Measurements from ENCODE around the gene NCK2. TPM values are rescaled to one million over a fixed set of nuclear protein-coding genes. Genes with fewer than 3 reads are reported as not detected.

Gene NCK2
- total and polyA plus RNA-seq, 2 experiments from 2014 or later: 72.6 to 100 TPM

DNA sequence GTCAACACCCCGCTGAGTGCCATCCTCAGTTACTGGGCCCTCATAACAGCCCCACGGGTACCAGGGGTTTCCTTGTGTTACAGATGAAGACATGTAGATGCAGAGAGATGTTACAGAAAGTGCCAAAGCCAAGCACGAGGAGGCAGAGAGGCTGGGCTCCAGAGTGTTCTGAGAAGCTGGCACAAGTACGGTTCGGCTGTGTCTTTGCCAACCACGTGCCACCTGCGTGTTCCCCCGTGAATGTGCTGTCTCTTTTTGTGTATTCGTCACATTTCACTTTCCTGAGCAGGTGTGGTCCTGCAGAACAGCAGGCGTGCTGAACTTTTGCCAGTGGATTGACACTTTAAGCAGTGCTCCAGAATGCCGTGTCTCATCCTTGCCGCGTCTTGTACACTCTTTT is 124.6 kb downstream of the NCK2 start:
- H3K36me3 ChIP-seq (replicated peaks; ENCODE audit: insufficient read depth, low read depth): no peaks in the 10 kb centered on the region
- peaks cover 96% of the 10 kb centered on the region for H3K79me2 ChIP-seq

DNA sequence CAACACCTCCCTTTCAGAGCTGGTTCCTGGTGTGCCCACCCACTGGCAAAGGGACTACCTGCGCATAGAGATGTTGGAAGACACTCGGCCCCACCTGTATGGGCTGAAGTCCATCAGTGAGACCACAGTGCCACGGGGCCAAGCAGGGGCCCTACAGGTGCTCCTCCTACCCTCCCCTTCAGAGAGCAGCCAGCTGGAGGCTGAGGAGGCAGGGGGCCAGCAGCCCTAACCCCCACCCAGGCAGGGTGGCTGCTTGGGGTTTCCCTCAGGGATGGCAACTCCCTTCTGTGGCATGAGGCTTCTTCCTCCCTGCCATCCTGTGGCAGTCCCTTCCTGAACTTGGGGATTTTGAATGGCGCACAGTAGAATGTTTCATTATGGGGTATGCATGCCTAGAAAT is 125.3 kb downstream of the NCK2 start:
- Histone ChIP-seq H3K4me3 (no peak overlapping the region), H3K9me3 (ENCODE audit: low read depth) (no peaks in the 10 kb centered on the region), H3K79me2 (peaks cover 98% of the 10 kb centered on the region), H3K36me3 (replicated peaks; ENCODE audit: insufficient read depth, low read depth) (no peaks in the 10 kb centered on the region), H3K4me2 (no peak overlapping the region), H2AFZ (no peak overlapping the region), H3K4me1 (ENCODE audit: insufficient read depth) (peaks cover 25% of the 10 kb centered on the region), H3K9me2 (replicated peaks; ENCODE audit: insufficient read depth) (no peaks in the 10 kb centered on the region), H4K20me1 (ENCODE audit: insufficient read depth, poor library complexity, severe bottlenecking) (peaks cover 58% of the 10 kb centered on the region), H3K27ac (no peak overlapping the region), H3K27me3 (no peaks in the 10 kb centered on the region)
- TF ChIP-seq, protein P1, sequence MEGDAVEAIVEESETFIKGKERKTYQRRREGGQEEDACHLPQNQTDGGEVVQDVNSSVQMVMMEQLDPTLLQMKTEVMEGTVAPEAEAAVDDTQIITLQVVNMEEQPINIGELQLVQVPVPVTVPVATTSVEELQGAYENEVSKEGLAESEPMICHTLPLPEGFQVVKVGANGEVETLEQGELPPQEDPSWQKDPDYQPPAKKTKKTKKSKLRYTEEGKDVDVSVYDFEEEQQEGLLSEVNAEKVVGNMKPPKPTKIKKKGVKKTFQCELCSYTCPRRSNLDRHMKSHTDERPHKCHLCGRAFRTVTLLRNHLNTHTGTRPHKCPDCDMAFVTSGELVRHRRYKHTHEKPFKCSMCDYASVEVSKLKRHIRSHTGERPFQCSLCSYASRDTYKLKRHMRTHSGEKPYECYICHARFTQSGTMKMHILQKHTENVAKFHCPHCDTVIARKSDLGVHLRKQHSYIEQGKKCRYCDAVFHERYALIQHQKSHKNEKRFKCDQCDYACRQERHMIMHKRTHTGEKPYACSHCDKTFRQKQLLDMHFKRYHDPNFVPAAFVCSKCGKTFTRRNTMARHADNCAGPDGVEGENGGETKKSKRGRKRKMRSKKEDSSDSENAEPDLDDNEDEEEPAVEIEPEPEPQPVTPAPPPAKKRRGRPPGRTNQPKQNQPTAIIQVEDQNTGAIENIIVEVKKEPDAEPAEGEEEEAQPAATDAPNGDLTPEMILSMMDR (IDR thresholded peaks at IDR 0.05; ENCODE audit: poor library complexity): no peak
- WGBS (ENCODE audit: low lambda C conversion rate, missing lambda C conversion rate): 93% methylated on average over 4 of the region's 4 CpGs
- DNase-seq (ENCODE audit: low spot score): no peak

More for the DNA sequence above, 124.6 kb downstream of the NCK2 start:
- no peak overlapping the region for H2AFZ ChIP-seq
- no peak overlapping the region for H3K27ac ChIP-seq
- no peak for DNase-seq (ENCODE audit: low spot score)
- H3K4me3 ChIP-seq: no peak overlapping the region
- WGBS (ENCODE audit: low lambda C conversion rate, missing lambda C conversion rate): 97% methylated on average over 13 of the region's 13 CpGs
- H3K9me2 ChIP-seq (replicated peaks; ENCODE audit: insufficient read depth): no peaks in the 10 kb centered on the region
- peaks cover 61% of the 10 kb centered on the region for H4K20me1 ChIP-seq (ENCODE audit: insufficient read depth, poor library complexity, severe bottlenecking)
- peaks cover 25% of the 10 kb centered on the region for H3K4me1 ChIP-seq (ENCODE audit: insufficient read depth)
- H3K27me3 ChIP-seq: no peaks in the 10 kb centered on the region
- no peak overlapping the region for H3K4me2 ChIP-seq
- TF ChIP-seq EZH2phosphoT487 (IDR thresholded peaks at IDR 0.05; ENCODE audit: low read depth, severe bottlenecking, unreplicated experiment) (no peak), EZH2 (IDR thresholded peaks at IDR 0.05; ENCODE audit: borderline replicate concordance) (no peak)
- TF ChIP-seq, protein P1 (IDR thresholded peaks at IDR 0.05; ENCODE audit: poor library complexity): no peak
- H3K9me3 ChIP-seq (ENCODE audit: low read depth): no peaks in the 10 kb centered on the region

DNA sequence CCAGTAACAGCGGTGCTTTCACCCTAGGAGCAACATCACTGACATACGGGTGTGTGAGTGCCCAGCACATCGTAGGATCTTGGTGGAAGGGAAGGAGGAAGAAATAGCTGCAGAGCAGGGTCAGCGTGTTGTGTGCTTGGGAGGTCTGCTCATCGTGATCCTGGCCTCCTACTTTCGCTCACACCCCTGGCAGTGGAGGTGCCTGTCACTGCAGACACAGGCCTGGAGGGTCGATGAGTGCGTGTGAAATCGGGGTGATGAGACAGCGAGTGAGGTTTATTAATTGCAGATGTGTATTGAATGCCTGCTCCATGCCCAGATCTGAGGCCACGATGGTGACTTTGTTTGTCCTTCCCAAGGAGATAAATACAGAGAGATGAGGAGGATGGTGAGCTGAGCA is 126.1 kb downstream of the NCK2 start:
- H3K27ac ChIP-seq: no peak overlapping the region
- no peak overlapping the region for H3K4me2 ChIP-seq
- WGBS (ENCODE audit: low lambda C conversion rate, missing lambda C conversion rate): 84% methylated on average over 11 of the region's 11 CpGs
- peaks cover 54% of the 10 kb centered on the region for H4K20me1 ChIP-seq (ENCODE audit: insufficient read depth, poor library complexity, severe bottlenecking)
- no peaks in the 10 kb centered on the region for H3K9me3 ChIP-seq (ENCODE audit: low read depth)
- H3K9me2 ChIP-seq (replicated peaks; ENCODE audit: insufficient read depth): no peaks in the 10 kb centered on the region
- H3K4me3 ChIP-seq: no peak overlapping the region
- no peaks in the 10 kb centered on the region for H3K36me3 ChIP-seq (replicated peaks; ENCODE audit: insufficient read depth, low read depth)
- TF ChIP-seq, protein P1 (IDR thresholded peaks at IDR 0.05; ENCODE audit: poor library complexity): no peak
- TF ChIP-seq EZH2 (IDR thresholded peaks at IDR 0.05; ENCODE audit: borderline replicate concordance): no peak
- no peak for TF ChIP-seq EZH2phosphoT487 (IDR thresholded peaks at IDR 0.05; ENCODE audit: low read depth, severe bottlenecking, unreplicated experiment)
- peaks cover 98% of the 10 kb centered on the region for H3K79me2 ChIP-seq
- DNase-seq (ENCODE audit: low spot score): no peak
- peaks cover 25% of the 10 kb centered on the region for H3K4me1 ChIP-seq (ENCODE audit: insufficient read depth)
- no peaks in the 10 kb centered on the region for H3K27me3 ChIP-seq
- H2AFZ ChIP-seq: no peak overlapping the region
